Activated T-helper 2 cell treated with anti-CD3 and anti-CD28 coated beads, Interferon-gamma antibody, Interleukin-2, Interleukin-4, amounts not matched to agents 10 μg/mL and 5 μg/mL and 100 μg/mL, durations not matched to agents 14 hours and 24 hours and 36 hours (primary cell): ENCODE results near the gene TRAK1. TPM values are rescaled to one million over a fixed set of nuclear protein-coding genes. Genes with fewer than 3 reads are reported as not detected.

ENCODE experiments used
- DNase-seq: peaks from one replicate; pipeline ENCODE4 v3.0.0; 2021; ENCODE audit warnings: low spot score
- H3K27ac Mint-ChIP-seq: one replicate; pipeline ENCODE4 v1.8.0; 2021; ENCODE audit warnings: mixed read lengths
- H3K27me3 Mint-ChIP-seq: one replicate; pipeline ENCODE4 v1.8.0; 2021; ENCODE audit warnings: low read depth, mixed read lengths
- H3K36me3 Mint-ChIP-seq: one replicate; pipeline ENCODE4 v1.8.0; 2021; ENCODE audit warnings: low read depth, mixed read lengths
- H3K4me1 Mint-ChIP-seq: one replicate; pipeline ENCODE4 v1.8.0; 2021; ENCODE audit warnings: low read depth, mixed read lengths
- H3K4me3 Mint-ChIP-seq: one replicate; pipeline ENCODE4 v1.8.0; 2021; ENCODE audit warnings: low read depth, mild to moderate bottlenecking, moderate library complexity, mixed read lengths
- H3K9me3 Mint-ChIP-seq: one replicate; pipeline ENCODE4 v1.8.0; 2021; ENCODE audit warnings: mixed read lengths
- intact Hi-C: fragments of 100-400 bp; cut with micrococcal nuclease; formaldehyde crosslinking; loops from one replicate; pipeline ENCODE4 v1.15.1; 2023
- total RNA-seq: library from RNA; stranded (reverse); gene quantifications from 2 replicates; pipeline ENCODE4 v1.2.3, GENCODE V29; 2022

TRAK1 gene
- total RNA-seq, 1 donor from 2014 or later: 37.8 TPM

GRCh38 chr3:42057561-42058211 is 33.5 kb upstream of the TRAK1 start:
- Mint-ChIP-seq H3K36me3 (peaks cover 7% of the 10 kb centered on the region), H3K27ac (no peak overlapping the region), H3K4me1 (peaks cover 14% of the 10 kb centered on the region), H3K9me3 (no peaks in the 10 kb centered on the region), H3K27me3 (no peaks in the 10 kb centered on the region), H3K4me3 (no peak overlapping the region)
- DNase-seq: no peak
- intact Hi-C loops: no loop called here

- Mint-ChIP-seq H3K4me1 (peaks cover 11% of the 10 kb centered on the region), H3K9me3 (no peaks in the 10 kb centered on the region), H3K36me3 (no peaks in the 10 kb centered on the region), H3K27me3 (no peaks in the 10 kb centered on the region), H3K27ac (no peak overlapping the region), H3K4me3 (no peak overlapping the region)
- intact Hi-C loops: no loop called here
- no peak for DNase-seq
Measured at GRCh38 chr3:42061025-42061712, 30.0 kb upstream of the TRAK1 start.

GRCh38 chr3:42061713-42062380 is 29.3 kb upstream of the TRAK1 start:
- no peaks in the 10 kb centered on the region for H3K27me3 Mint-ChIP-seq
- no peaks in the 10 kb centered on the region for H3K36me3 Mint-ChIP-seq
- H3K9me3 Mint-ChIP-seq: no peaks in the 10 kb centered on the region
- DNase-seq: no peak
- intact Hi-C loops: no loop called here
- H3K4me3 Mint-ChIP-seq: no peak overlapping the region
- H3K4me1 Mint-ChIP-seq: peaks cover 11% of the 10 kb centered on the region
- no peak overlapping the region for H3K27ac Mint-ChIP-seq

DNA sequence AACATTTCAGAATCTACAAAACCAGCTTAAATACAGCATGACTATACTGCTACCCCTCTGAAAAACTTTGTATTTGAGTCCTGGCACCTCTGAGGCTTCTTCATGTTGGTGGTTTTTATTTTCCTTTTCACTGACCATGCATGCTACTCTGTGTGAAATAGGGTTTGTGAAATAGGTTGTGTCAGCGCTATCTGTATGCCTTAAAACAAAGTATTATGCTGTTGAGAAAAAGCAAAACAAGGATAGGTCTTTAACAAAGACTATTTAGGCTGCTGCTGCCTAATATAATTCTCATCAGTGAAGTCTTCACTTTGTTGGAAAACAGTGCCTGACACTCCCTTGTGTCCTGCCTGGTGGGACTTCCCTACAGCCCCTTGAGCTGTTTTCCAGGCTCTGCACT is 28.7 kb upstream of the TRAK1 start:
- peaks cover 9% of the 10 kb centered on the region for H3K4me1 Mint-ChIP-seq
- H3K27ac Mint-ChIP-seq: no peak overlapping the region
- H3K36me3 Mint-ChIP-seq: no peaks in the 10 kb centered on the region
- no peak overlapping the region for H3K4me3 Mint-ChIP-seq
- H3K27me3 Mint-ChIP-seq: no peaks in the 10 kb centered on the region
- intact Hi-C loops: no loop called here
- DNase-seq: no peak
- no peaks in the 10 kb centered on the region for H3K9me3 Mint-ChIP-seq

- DNase-seq: no peak
- H3K4me3 Mint-ChIP-seq: no peak overlapping the region
- H3K9me3 Mint-ChIP-seq: no peaks in the 10 kb centered on the region
- intact Hi-C loops: no loop called here
- no peaks in the 10 kb centered on the region for H3K27me3 Mint-ChIP-seq
- H3K4me1 Mint-ChIP-seq: peaks cover 6% of the 10 kb centered on the region
- no peaks in the 10 kb centered on the region for H3K36me3 Mint-ChIP-seq
- no peak overlapping the region for H3K27ac Mint-ChIP-seq
Measured at GRCh38 chr3:42063888-42064287, 27.3 kb upstream of the TRAK1 start.

- intact Hi-C loops: no loop called here
- no peaks in the 10 kb centered on the region for H3K9me3 Mint-ChIP-seq
- no peak for DNase-seq
- H3K27ac Mint-ChIP-seq: no peak overlapping the region
- H3K4me3 Mint-ChIP-seq: no peak overlapping the region
- no peaks in the 10 kb centered on the region for H3K27me3 Mint-ChIP-seq
- peaks cover 1% of the 10 kb centered on the region for H3K4me1 Mint-ChIP-seq
- no peaks in the 10 kb centered on the region for H3K36me3 Mint-ChIP-seq
Measured at GRCh38 chr3:42066516-42067181, 24.5 kb upstream of the TRAK1 start.

- Mint-ChIP-seq H3K27me3 (no peaks in the 10 kb centered on the region), H3K27ac (no peak overlapping the region), H3K4me3 (no peak overlapping the region), H3K4me1 (peaks cover 1% of the 10 kb centered on the region), H3K9me3 (no peaks in the 10 kb centered on the region), H3K36me3 (no peaks in the 10 kb centered on the region)
- DNase-seq: no peak
- intact Hi-C loops: no loop called here
Measured at GRCh38 chr3:42067326-42067725, 23.8 kb upstream of the TRAK1 start.

DNA sequence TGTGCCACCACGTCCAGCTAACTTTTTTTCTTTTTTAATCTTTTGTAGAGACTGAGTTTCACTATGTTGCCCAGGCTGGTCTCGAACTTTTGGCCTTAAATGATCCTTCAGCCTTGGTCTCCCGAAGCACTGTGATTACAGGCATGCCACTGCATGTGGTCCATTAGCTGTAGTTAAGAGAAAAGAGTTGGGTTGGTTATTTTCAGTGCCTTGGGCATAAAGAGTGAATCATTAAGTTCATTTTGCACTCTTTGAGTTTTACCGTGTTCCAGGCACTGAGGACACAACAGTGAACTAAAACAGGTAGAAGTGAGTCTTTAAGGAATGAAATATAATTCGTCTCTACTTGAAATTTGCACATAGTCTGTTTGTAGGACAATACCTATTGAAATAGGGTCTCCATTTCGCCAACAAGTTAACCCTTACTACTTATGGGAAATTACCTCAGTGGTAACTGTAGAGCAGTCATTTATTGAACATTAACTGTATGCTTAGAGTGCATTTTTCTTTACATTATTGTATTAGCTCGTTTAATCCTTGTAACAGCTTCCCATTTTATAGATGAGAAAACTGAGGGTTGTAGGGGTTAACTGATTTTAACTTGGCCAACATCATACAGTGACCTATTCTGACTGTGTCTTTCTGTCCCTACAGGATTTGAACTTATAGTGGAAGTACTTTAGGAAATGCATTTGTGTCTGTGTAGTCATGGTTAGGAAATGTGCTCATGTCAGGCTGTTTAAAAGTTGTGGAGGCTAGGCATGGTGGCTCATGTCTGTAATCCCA is 22.7 kb upstream of the TRAK1 start:
- intact Hi-C loops: no loop called here
- no peak for DNase-seq
- Mint-ChIP-seq H3K9me3 (no peaks in the 10 kb centered on the region), H3K27ac (no peak overlapping the region), H3K4me3 (no peak overlapping the region), H3K36me3 (no peaks in the 10 kb centered on the region), H3K4me1 (peaks cover 5% of the 10 kb centered on the region), H3K27me3 (no peaks in the 10 kb centered on the region)

DNA sequence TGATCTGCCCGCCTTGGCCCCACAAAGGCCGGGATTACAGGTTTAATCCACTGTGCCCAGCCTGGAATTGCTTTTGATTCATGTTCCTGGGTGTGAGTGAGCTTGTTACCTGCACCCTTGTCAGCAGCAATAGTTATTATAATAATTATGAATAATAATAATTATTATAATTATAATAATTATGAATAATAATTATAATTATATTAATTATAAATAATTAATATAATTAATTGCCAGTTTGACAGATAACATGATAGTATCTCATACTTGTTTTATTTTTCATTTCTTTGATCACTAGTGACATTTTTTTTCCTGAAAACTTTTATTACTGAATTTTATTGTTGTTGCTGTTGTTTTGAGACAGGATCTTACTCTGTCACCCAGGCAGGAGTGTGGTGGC is 21.1 kb upstream of the TRAK1 start:
- Mint-ChIP-seq H3K27me3 (no peaks in the 10 kb centered on the region), H3K4me3 (no peak overlapping the region), H3K9me3 (no peaks in the 10 kb centered on the region), H3K27ac (no peak overlapping the region), H3K4me1 (peaks cover 7% of the 10 kb centered on the region), H3K36me3 (no peaks in the 10 kb centered on the region)
- intact Hi-C loops: no loop called here
- no peak for DNase-seq

DNA sequence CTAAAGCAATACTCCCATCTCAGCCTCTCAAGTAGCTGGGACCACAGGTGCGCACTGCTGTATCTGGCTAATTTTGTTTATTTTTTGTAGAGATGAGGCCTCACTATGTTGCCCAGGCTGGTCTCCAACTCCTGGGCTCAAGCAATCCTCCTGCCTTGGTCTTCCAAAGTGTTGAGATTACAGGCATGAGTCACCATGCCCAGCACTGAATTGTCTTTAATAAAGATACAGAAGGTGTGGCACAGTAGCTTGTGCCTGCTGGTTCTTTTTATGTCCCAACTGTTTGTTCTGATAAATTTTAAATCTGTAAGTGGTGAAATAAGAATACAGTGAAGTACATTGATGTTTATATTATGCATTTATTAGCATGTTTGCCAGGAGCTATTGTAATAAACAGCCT is 20.6 kb upstream of the TRAK1 start:
- intact Hi-C loops: no loop called here
- Mint-ChIP-seq H3K27ac (no peak overlapping the region), H3K36me3 (no peaks in the 10 kb centered on the region), H3K4me3 (no peak overlapping the region), H3K27me3 (no peaks in the 10 kb centered on the region), H3K9me3 (no peaks in the 10 kb centered on the region), H3K4me1 (peaks cover 7% of the 10 kb centered on the region)
- no peak for DNase-seq

DNA sequence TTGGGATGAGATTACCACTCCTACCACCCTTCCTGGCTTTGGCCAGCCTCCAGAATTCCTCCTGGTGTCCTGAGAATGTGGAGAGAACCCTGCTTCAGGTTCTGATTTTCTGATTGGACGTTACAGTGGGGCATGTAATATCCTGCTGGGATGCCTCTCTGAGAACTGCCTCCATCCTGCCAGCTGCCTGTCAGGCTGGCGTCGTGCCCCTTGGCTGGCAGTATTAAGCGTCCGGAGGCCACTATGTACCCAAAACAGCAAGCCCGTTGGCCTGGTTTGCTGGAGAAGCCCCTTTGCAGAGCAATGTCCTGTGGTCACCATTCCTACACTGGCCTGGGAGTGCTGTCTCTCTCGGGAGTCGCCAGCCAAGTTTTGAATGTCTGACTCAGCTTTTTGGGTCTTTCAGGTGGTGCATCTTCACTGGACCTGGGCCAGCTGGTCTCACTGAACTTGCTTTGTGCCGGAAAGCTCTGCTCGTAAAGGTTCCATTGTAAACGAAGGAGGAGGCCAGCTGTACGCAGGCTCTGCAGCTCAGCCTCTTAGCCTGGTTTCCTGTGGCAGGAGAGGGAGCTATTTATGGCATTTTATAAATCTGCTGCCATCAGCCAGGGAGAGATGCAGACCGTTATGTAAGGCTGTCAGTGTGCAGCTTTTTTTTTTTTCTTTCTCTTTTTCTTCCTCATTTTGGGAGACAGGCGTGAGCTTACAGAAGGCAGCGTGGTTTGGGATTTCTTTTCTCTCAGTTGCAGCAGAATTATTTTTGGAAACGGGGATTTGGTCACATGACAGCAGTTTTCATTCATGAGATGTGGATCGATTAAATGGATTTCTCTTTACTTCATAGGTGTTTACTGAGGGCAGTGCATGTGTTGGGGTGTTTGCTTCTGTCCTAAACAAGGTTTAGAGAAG is 19.0 kb upstream of the TRAK1 start:
- no peak for DNase-seq
- H3K27me3 Mint-ChIP-seq: no peaks in the 10 kb centered on the region
- peaks cover 7% of the 10 kb centered on the region for H3K36me3 Mint-ChIP-seq
- intact Hi-C loops: no loop called here
- no peak overlapping the region for H3K4me3 Mint-ChIP-seq
- peaks cover 7% of the 10 kb centered on the region for H3K4me1 Mint-ChIP-seq
- H3K9me3 Mint-ChIP-seq: peaks cover 7% of the 10 kb centered on the region
- no peak overlapping the region for H3K27ac Mint-ChIP-seq
